Stimulated activated CD8-positive, alpha-beta memory T cell treated with anti-CD3 and anti-CD28 coated beads, Interleukin-4, amount 100 ng/mL, for 4 hours (primary cell): Measurements from ENCODE around the gene IL17RE.
"Not testable (repeated sequence)": the region's sequence is repeated elsewhere in the genome, so short reads cannot be mapped to it uniquely, and the experiment has no call there.

Source experiments
- DNase-seq, 2 donors: peaks; one replicate each; pipeline ENCODE4 v3.0.0-alpha.2; 2020; ENCODE audit warnings: low read depth in 2 of 2, low spot score in 1 of 2

IL17RE gene, protein sequence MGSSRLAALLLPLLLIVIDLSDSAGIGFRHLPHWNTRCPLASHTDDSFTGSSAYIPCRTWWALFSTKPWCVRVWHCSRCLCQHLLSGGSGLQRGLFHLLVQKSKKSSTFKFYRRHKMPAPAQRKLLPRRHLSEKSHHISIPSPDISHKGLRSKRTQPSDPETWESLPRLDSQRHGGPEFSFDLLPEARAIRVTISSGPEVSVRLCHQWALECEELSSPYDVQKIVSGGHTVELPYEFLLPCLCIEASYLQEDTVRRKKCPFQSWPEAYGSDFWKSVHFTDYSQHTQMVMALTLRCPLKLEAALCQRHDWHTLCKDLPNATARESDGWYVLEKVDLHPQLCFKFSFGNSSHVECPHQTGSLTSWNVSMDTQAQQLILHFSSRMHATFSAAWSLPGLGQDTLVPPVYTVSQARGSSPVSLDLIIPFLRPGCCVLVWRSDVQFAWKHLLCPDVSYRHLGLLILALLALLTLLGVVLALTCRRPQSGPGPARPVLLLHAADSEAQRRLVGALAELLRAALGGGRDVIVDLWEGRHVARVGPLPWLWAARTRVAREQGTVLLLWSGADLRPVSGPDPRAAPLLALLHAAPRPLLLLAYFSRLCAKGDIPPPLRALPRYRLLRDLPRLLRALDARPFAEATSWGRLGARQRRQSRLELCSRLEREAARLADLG

DNA sequence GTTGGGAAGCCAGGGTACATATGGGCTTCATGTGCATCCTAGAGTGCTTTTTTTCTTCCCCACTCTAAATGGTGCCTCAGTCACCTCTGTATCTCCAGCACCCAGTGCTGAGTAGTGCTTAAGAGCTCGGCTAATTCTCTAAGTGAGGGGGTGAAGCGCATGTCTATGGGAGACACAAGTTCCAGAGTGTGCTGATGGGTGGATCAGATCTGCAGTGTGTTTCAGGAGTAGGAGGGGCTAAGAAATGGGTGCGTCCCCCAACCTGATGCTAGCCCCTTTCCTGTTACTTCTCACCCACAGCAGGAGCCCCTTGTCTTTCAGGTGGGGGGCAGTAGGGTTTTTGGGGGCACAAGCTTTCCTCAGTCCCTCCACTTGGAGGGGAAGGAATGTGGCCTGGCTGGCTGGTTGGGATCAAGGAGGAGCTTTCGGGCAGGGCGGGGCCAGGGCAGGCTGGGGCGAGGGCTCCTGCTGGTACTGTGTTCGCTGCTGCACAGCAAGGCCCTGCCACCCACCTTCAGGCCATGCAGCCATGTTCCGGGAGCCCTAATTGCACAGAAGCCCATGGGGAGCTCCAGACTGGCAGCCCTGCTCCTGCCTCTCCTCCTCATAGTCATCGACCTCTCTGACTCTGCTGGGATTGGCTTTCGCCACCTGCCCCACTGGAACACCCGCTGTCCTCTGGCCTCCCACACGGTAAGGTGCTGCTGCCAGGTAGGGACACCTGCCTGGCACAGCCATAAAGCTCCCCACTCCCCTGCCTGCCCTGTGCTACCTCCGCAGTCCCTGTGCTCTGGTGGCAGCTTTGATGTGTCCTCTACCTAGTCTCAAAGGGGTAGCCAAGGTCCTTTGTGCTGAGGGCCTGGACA, at the start of gene IL17RE:
TSS of gene IL17RE (plus strand) at position 477 of the 866 bp plus-strand sequence. CDS start at position 562, 85 bp downstream.
- no peak for DNase-seq

DNA sequence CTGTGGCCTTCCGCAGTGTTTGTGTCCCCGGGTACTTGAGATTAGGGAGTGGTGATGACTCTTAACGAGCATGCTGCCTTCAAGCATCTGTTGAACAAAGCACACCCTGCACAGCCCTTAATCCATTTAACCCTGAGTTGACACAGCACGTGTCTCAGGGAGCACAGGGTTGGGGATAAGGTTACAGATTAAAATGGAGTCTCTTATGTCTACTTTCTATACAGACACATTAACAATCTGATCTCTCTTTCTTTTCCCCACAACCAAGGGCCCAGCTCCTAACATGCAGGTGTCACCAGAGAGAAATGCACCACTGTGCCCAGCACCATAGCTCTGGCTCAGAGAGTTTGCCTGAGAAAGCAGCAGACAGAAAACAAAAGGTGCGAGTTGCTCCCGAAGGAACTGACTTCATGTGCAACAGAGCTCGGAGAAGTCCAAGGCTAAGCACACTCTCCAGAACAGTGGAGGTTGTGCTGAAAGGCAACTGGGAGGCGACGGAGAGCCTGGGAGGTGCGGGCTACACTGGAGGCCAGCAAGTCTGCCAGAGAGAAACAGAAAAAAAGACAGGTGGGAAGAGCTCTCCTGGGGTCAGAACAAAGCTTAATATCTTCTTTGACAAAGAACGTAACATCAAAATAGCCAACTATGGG, 48.2 kb upstream of the IL17RE start:
- not testable (repeated sequence) for DNase-seq

DNA sequence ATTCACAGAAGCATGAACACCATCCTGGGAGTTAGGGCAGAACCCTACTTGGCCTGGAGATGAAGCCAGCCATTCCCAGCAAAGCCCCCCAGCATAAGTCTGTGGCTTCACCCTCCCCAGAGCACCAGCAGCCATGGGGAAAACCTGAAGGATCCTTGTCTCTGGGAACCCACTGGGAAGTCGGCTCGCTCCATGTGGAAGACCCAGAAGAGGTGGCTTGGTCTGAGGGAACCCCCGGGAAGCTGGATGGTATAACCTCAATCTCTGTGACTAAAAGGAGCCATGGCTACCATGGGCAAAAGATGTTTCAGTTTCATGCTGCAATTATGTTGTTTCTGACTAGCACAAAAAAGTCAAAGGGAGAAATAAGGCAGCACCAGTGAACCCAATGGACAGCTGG, 47.1 kb upstream of the IL17RE start:
- DNase-seq, result no peak

DNA sequence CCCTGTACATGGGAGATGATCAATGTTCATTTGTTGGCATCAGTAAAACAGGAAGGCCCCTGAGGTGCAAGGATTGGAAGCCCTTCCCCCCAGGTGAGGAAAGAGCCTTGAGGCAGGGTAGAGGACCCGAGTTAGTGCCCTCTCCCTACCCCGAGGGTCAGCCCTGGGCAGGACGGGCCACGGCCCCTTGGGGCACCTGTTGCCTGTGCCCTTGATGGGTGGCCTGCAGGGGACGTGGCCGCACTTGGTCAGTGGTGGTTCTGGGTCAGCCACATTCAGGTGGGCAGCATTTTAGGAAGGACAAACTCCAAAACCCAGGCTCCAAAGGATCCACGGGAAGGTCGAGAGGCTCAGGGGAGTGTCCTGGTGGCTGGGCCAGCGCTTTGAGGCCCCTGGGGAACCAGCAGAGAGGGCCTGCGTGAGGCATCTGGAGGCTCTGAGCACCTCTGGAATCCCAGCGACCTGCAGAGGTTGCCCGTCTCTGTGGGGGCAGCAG, 43.1 kb upstream of the IL17RE start:
- DNase-seq, result no peak

DNA sequence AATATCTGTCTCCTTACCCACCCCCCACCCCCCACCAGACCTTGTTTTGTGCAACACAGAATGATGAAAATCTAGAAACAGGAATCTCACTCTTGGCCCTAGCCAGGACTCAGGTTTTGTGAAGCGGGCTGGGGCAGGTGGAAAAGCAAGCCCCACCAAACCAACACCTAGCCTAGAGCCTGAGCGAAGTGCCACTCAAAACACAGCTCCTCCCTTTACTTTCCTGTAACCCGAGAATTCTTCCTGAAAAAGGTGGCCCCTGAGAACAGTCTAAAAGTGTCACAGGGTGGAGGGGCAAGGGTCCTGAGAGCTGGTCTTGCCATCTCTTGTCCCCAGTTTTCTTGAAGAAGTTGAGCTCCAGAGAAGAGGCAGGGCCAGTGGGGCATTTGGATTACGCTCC, 41.4 kb upstream of the IL17RE start:
- DNase-seq, result no peak

DNA sequence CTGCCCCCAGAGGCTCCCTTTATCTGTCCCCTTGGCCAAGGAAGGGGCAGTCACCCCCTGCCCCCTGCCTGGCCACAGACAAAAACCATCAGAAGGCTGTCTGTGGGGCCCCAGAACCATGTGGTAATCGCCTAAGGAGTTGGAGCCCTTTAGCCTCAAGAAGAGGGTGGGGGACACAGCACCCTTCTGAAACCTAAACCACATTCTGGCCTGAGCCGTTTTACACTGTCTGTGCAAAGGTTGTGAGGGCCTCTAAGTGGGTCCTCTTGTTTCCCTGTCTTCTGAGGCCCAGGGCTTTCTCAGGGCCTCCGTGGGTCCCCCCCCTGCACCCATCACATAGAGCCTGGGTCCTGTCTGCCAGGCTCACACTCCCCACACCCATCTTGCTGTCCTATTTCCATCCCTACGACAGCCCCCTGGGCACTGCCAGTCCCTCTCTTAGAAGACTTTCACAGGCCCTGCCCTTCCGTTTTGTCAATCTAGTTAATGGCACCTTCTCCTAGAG, 41.0 kb upstream of the IL17RE start:
- DNase-seq, result no peak

DNA sequence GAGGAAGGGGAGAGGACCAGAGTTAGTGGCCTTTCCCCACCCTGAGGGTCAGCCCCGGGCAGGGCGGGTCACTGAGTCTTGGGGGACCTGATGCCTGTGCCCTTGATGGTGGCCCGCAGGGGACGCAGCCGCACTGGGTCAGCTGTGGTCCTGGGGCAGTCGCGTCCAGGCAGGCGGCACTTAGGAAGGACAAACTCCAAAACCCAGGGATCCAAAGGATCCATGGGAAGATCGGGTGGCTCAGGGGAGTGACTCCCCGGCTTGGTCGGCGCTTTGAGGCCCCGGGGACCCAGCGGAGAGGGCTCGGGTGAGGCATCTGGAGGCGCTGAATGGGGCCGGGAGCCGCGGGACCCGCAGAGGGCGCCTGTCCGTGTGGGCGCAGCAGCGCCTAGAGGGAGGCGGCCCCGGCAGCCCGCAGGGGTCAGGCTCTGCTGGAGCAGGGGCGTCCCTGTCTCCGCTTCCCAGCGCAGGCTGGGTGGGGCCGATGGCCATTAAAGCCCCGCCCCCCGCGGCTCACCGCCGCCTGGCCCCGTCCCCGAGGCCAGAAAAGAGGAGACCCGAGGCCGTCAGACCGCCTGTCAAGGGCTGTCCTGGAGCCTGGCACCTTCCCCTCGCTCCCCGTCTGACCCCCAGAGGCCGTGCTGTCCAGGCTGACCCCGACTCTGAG, 40.1 kb upstream of the IL17RE start:
- no peak for DNase-seq

DNA sequence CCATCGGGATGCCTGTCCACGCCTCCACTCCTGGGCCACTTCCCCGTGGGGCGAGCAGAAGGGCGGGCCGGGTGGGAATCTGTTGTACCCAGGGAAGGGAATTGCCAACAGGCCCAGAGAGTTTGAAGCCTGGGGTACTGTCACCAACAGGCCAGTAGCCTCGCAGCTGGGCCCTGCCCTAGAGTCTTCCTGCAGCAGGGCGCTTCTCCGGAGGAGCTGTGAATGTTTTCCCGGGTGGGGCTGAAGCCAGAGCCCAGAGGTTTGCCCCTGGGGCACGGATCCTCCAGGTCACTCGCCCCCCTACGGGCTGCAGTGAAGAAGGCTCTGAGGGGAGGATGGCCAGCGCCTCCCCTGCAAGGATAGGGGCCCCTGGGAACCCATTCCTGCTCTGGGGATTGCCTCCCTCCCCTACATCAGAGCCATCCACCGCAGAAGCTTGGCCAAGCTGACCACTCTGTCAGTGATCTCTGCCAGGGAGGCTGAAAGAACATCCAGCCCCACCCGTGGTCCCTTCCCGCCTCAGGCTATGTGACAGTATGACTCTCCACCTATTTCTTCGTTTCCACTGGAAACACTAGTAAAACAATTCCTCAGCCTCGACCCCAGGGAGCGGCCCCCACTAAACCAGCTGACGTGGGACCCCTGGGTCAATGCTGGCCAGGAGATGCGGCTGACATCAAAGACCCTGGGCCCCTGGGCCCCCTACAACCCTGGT, 39.4 kb upstream of the IL17RE start:
- DNase-seq, result no peak

DNA sequence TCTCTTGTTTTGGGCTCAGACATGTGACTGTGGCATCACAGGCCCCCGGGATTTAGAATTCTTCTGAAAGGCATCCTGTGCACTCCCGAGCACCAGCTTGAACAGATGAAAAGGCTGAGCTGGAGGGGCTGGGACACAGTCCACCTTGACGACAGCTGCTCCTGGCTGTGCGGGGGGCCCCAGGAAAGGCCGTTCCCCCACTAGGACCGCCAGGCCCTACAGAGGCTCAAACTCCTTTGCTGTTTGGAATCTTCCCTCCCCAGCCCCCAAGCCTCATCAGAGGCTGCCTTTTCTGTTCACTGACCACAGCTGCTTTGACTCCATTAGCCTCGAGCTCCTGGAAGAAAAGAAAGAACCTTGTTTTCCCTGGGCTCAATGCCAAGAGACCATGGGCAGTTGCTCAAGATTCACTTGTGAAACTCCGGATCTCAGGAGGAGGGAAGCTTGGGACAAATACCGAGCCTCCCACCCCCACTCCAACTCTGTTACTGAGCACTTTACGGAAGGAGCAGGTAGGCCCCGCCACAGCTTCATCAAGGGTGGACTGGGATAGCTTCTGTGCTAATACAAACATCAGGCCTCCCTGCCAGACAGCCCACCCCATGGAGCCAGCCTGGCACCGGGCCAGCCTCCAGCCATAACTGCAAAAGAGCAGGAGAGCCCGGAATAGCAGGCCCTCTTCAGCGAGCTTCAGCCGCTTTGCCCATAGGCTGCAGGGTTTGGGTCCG, 38.3 kb upstream of the IL17RE start:
- DNase-seq, result no peak

DNA sequence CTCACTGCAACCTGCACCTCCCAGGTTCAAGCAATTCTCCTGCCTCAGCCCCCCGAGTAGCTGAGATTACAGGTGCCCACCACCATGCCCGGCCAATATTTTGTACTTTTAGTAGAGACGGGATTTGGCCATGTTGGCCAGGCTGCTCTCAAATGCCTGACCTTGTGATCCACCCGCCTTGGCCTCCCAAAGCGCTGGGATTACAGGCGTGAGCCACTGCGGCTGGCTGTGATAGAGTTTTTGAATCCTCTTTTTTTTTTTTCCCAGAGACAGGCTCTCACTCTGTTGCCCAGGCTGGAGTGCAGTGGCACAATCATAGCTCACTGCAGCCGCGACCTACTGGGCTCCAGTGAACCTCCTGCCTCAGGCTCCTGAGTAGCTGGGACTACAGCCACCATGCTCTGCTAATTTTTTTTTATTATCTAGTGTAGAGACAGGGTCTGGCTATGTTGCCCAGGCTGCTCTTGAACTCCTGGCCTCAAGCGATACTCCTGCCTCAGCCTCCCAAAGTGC, 37.5 kb upstream of the IL17RE start:
- DNase-seq, result not testable (repeated sequence)

DNA sequence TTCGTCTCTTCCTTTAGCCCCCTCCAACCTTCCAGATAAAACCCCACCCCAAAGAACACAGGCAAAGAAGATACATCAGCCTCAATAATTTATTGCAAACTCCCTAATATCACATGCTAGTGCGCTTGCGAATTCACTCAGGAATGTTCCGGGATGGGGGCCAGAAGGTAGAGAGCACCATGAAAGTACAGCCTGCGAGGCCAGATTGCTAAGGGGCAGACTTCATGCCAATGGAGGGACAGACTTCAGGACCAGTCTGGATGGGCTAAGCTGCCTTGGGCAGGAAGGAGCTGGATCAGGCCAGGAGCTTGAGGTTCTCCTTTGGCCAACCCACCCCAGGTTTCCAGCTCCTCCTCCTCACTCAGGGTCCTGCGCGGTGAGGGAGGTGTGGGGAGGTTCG, 36.0 kb upstream of the IL17RE start:
- no peak for DNase-seq

DNA sequence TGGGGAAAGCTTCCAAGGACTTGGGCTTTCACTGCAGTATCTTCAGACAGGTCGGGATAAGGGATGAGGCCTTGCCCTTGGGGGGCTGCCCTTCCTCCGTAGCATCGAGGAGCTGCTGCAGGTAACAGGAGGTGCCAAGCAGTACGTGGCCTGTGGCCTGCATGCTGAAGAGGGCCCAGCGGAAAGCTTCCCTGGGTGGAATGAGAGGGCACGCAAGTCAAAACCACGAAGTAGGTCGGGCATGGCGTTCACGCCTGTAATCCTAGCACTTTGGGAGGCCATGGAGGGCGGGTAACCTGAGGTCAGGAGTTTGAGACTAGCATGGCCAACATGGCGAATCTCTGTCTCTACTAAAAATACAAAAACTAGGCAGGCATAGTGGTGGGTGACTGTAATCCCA, 35.5 kb upstream of the IL17RE start:
- DNase-seq, result no peak

DNA sequence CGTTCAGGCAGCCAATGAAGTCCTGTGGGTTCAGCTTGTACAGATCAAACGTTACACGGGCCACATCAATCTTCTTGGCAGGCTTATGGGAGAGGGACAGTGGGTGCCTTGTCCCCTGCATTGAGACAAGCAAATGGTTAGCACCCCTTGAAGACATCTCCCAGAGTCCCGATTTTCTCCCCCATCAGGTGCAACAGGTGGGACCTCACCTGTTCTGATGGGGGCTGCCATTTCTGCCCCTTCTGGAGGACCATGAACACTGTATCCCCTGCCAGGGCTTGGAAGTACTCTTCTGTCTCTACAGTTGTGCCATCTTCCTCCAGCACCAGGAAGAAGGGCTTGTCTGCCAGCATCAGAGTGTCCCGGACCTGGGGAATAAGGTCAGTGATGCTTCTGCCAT, 32.7 kb upstream of the IL17RE start:
- DNase-seq, result no peak

DNA sequence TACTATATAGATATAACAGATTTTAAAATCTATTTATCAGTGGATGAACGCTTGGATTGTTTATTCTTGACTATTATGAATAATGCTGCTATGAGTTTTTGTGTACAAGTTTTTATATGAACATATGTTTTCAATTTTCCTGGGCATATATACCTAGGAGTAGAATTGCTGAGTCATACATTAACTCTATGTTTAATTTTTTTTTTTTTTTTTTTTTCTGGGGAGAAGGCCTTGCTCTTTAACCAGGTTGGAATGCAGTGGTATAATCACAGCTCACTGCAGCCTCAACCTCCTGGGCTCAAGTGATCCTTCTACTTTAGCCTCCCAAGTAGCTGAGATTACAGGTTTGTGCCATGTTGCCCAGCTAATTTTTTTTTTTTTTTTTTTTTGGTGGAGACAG, 31.7 kb upstream of the IL17RE start:
- no peak for DNase-seq

DNA sequence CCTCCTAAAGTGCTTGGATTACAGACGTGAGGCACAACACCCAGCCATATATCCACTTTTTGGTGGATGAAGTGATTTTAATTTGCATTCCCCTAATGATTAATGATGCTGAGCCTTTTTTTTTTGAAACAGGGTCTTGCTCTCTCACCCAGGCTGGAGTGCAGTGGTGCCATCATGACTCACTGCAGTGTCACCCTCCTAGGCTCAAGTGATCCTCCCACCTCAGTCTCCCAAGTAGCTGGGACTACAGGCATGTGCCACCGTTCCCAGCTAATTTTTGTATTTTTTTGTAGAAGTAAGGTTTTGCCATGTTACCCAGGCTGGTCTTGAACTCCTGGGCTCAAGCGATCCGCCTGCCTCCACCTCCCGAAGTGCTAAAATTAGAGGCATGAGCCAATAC, 30.6 kb upstream of the IL17RE start:
- not testable (repeated sequence) for DNase-seq

DNA sequence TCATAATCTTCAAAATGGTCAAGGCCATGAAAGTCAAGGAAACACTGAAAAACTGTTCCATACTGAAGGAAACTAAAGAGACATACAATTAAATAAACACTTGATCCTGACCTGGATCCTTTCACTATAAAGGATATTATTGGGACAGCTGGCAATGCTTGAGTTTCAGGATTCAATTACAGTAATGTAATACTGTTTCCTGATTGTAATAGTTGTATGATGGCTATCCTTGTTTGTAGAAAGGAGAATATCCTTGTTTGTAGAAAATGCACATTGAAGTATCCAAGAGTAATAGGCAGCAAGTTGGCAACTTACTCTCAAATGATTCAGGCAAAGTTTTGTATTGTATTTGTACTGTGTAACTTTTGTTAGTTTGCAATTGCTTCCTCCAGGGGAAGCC, 27.2 kb upstream of the IL17RE start:
- DNase-seq, result no peak

DNA sequence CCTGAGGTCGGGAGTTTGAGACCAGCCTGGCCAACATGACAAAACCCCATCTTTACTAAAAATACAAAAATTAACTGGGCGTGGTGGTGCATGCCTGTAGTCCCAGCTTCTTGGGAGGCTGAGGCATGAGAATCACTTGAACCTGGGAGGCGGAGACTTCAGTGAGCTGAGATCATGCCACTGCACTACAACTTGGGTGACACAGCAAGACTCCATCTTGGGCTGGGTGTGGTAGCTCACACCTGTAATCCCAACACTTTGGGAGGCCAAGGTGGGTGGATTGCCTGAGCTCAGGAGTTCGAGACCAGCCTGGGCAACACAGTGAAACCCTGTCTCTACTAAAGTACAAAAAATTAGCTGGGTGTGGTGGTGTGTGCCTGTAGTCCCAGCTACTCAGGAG, 26.4 kb upstream of the IL17RE start:
- not testable (repeated sequence) for DNase-seq

DNA sequence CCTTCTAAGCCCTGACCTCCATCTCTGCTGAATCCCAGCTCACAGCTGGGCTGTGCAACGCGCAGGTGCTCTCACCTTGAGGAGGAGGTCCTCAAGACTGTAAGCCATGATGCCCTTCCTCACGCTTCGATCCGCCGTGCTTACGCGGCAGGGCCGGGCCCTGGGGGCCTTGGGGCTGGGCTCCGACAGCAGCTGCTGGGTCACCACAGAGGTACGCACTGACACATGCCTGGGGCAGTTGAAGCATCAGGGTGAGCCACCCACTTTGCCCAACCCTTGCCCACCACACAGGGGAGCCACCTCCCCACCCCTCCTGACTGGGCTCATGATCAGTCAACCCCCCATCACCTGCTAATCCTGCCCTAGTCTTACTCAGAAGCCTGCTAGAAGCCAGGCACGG, 25.7 kb upstream of the IL17RE start:
- no peak for DNase-seq

DNA sequence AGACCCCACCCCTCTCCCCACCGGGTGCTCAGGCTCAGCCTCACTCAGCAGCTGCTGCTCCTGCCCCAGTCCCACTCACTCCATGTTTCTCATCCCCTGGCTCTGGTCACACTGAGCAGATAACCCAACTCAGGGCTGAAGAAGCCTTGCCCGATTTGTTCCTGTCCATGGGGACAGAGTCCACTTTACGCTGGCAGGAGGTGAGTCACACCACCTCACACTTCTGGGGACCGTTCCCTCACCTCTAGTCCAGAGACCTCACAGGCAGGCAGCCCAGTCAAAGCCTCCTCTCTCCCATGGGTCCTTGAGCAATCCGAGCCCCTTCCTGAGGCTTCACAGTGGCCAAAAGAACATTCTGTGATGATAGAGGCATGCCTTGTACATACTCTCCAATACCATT, 23.9 kb upstream of the IL17RE start:
- DNase-seq, result no peak
